Natural killer cell (primary cell): Measurements from ENCODE around the gene CYP11A1. TPM values are rescaled to one million over a fixed set of nuclear protein-coding genes. Genes with fewer than 3 reads are reported as not detected.

ENCODE experiments used
- ATAC-seq, 3 donors: fragments of 150-1000 bp in 2 of 3; fragments of 200-7000 bp in 1 of 3; cut with Tn5 transposase; 1 replicate in 1 of 3; 2 replicates in 2 of 3; pipeline ENCODE4 v1.10.0; 2021; ENCODE audit warnings: mild to moderate bottlenecking in 2 of 3, moderate library complexity in 2 of 3
- DNase-seq, 2 donors: peaks; one replicate each; pipeline versions ENCODE4 v3.0.0 to v3.0.0-alpha.2; 2013 to 2021; ENCODE audit warnings: mixed read lengths in 1 of 2
- H3K27ac ChIP-seq: one replicate; pipeline ENCODE4 v1.5.1; 2013; ENCODE audit warnings: mild to moderate bottlenecking, low read length
- H3K27me3 ChIP-seq: one replicate; pipeline ENCODE4 v1.6.1; 2013; ENCODE audit warnings: low read length; ENCODE audit not compliant: control insufficient read depth, insufficient read depth
- H3K36me3 ChIP-seq: one replicate; pipeline ENCODE4 v1.6.1; 2013; ENCODE audit warnings: low read length; ENCODE audit not compliant: control insufficient read depth, insufficient read depth
- H3K4me1 ChIP-seq: one replicate; pipeline ENCODE4 v1.6.1; 2013; ENCODE audit warnings: low read length; ENCODE audit not compliant: control insufficient read depth, insufficient read depth
- H3K4me3 ChIP-seq: one replicate; pipeline ENCODE4 v1.5.1; 2013; ENCODE audit warnings: low read length
- H3K9me3 ChIP-seq: one replicate; pipeline ENCODE4 v1.6.1; 2013; ENCODE audit warnings: low read length; ENCODE audit not compliant: control insufficient read depth, insufficient read depth
- H3K27ac Mint-ChIP-seq, 2 donors: one replicate each; pipeline ENCODE4 v1.8.0; 2022; ENCODE audit warnings: mild to moderate bottlenecking in 2 of 2, mixed read lengths in 2 of 2, moderate library complexity in 1 of 2
- H3K27me3 Mint-ChIP-seq, 2 donors: one replicate each; pipeline ENCODE4 v1.8.0; 2022; ENCODE audit warnings: low read depth in 2 of 2, mixed read lengths in 2 of 2
- H3K36me3 Mint-ChIP-seq: one replicate; pipeline ENCODE4 v1.8.0; 2022; ENCODE audit warnings: mixed read lengths
- H3K4me1 Mint-ChIP-seq, 2 donors: one replicate each; pipeline ENCODE4 v1.8.0; 2022; ENCODE audit warnings: mixed read lengths in 2 of 2
- H3K4me3 Mint-ChIP-seq: one replicate; pipeline ENCODE4 v1.8.0; 2022; ENCODE audit warnings: mild to moderate bottlenecking, moderate library complexity, mixed read lengths
- H3K9me3 Mint-ChIP-seq, 2 donors: one replicate each; pipeline ENCODE4 v1.8.0; 2022; ENCODE audit warnings: mixed read lengths in 2 of 2
- CTCF ChIP-seq: fragments of 200-600 bp; IDR thresholded peaks from one replicate; pipeline ENCODE4 v1.8.0; 2022; ENCODE audit warnings: antibody characterized with exemption
- WGBS: methylation state at CpG from one replicate; pipeline ENCODE4 v1.1.7; 2013; ENCODE audit warnings: missing lambda C conversion rate; ENCODE audit not compliant: insufficient coverage; 5-methylcytosine and 5-hydroxymethylcytosine counted together
- intact Hi-C: fragments of 100-400 bp; cut with micrococcal nuclease; formaldehyde crosslinking; loops from one replicate; pipeline ENCODE4 v1.14.2; 2022
- total RNA-seq, 4 donors: library from RNA; stranded (reverse); fragments of 120-200 nt in 1 of 4; gene quantifications; one replicate each; pipeline versions ENCODE4 v1.2.3 to v1.2.4, GENCODE V29; 2013 to 2022

CYP11A1 gene
- total RNA-seq, 3 donors from 2014 or later (not counting 1 experiment from before 2014, with no cell fraction given), result 5.1 TPM; not detected in 2

GRCh38 chr15:74306781-74307217 lies 60.6 kb downstream of the CYP11A1 start:
- DNase-seq (no peak), ATAC-seq (no peak)
- Mint-ChIP-seq H3K36me3 (no peaks in the 10 kb centered on the region), H3K27me3 (peaks cover 21 to 25% of the 10 kb centered on the region in 2 donors), H3K27ac (no peak overlapping the region), H3K4me1 (peaks cover 0 to 4% of the 10 kb centered on the region in 2 donors), H3K9me3 (no peaks in the 10 kb centered on the region), H3K4me3 (no peak overlapping the region)
- Histone ChIP-seq H3K9me3 (no peaks in the 10 kb centered on the region), H3K36me3 (no peaks in the 10 kb centered on the region), H3K4me3 (no peak overlapping the region), H3K27me3 (no peaks in the 10 kb centered on the region), H3K4me1 (no peaks in the 10 kb centered on the region), H3K27ac (no peak overlapping the region)
- TF ChIP-seq CTCF, result no peak
- intact Hi-C loops, result no loop called here
- 77% methylated on average over 10 of the region's 10 CpGs for WGBS

- no peak for TF ChIP-seq CTCF
- Histone ChIP-seq H3K36me3 (no peaks in the 10 kb centered on the region), H3K27ac (no peak overlapping the region), H3K4me1 (no peaks in the 10 kb centered on the region), H3K27me3 (no peaks in the 10 kb centered on the region), H3K4me3 (no peak overlapping the region), H3K9me3 (no peaks in the 10 kb centered on the region)
- Mint-ChIP-seq H3K27me3 (peaks cover 29 to 36% of the 10 kb centered on the region in 2 donors), H3K36me3 (no peaks in the 10 kb centered on the region), H3K4me1 (peaks cover 0 to 4% of the 10 kb centered on the region in 2 donors), H3K27ac (no peak overlapping the region), H3K9me3 (no peaks in the 10 kb centered on the region), H3K4me3 (no peak overlapping the region)
- ATAC-seq, result no peak
- intact Hi-C loops, result no loop called here
- 93% methylated on average over 7 of the region's 7 CpGs for WGBS
- DNase-seq, result no peak
These were observed 61.8 kb downstream of the CYP11A1 start for GRCh38 chr15:74305687-74306086.

GRCh38 chr15:74304431-74304830 lies 63.0 kb downstream of the CYP11A1 start:
- Mint-ChIP-seq H3K9me3 (no peaks in the 10 kb centered on the region), H3K27ac (no peak overlapping the region), H3K4me1 (peaks cover 0 to 4% of the 10 kb centered on the region in 2 donors), H3K36me3 (no peaks in the 10 kb centered on the region), H3K4me3 (no peak overlapping the region), H3K27me3 (peaks cover 42 to 47% of the 10 kb centered on the region in 2 donors)
- no peaks in the 10 kb centered on the region for H3K27me3 ChIP-seq
- H3K4me1 ChIP-seq, result no peaks in the 10 kb centered on the region
- no peak overlapping the region for H3K4me3 ChIP-seq
- H3K36me3 ChIP-seq, result no peaks in the 10 kb centered on the region
- WGBS, result 77% methylated on average over 12 of the region's 12 CpGs
- DNase-seq (no peak), ATAC-seq (no peak)
- intact Hi-C loops, result no loop called here
- TF ChIP-seq CTCF, result no peak
- no peaks in the 10 kb centered on the region for H3K9me3 ChIP-seq
- H3K27ac ChIP-seq, result no peak overlapping the region

GRCh38 chr15:74303741-74304309 lies 63.6 kb downstream of the CYP11A1 start:
- no peak overlapping the region for H3K4me3 ChIP-seq
- no peaks in the 10 kb centered on the region for H3K36me3 ChIP-seq
- Mint-ChIP-seq H3K27ac (no peak overlapping the region), H3K27me3 (peaks cover 44 to 47% of the 10 kb centered on the region in 2 donors), H3K36me3 (no peaks in the 10 kb centered on the region), H3K4me1 (peaks cover 0 to 4% of the 10 kb centered on the region in 2 donors), H3K9me3 (no peaks in the 10 kb centered on the region), H3K4me3 (no peak overlapping the region)
- intact Hi-C loops, result no loop called here
- H3K27me3 ChIP-seq, result no peaks in the 10 kb centered on the region
- 43% methylated on average over 4 of the region's 6 CpGs for WGBS
- ATAC-seq (no peak), DNase-seq (no peak)
- H3K4me1 ChIP-seq, result no peaks in the 10 kb centered on the region
- no peaks in the 10 kb centered on the region for H3K9me3 ChIP-seq
- H3K27ac ChIP-seq, result no peak overlapping the region
- no peak for TF ChIP-seq CTCF
